GM23338 (cell line): ENCODE measurements around the gene EPS8. TPM values are rescaled to one million over a fixed set of nuclear protein-coding genes. Genes with fewer than 3 reads are reported as not detected.

Source experiments
- ATAC-seq: fragments of 200-7000 bp; cut with Tn5 transposase; 3 replicates; pipeline ENCODE4 v1.9.1; 2020
- DNase-seq: peaks from one replicate; pipeline ENCODE4 v3.0.0-alpha.2; 2015; ENCODE audit warnings: low spot score
- H2AFZ ChIP-seq: fragments of 200-600 bp; sonication (generic); 2 replicates; pipeline ENCODE4 v1.8.0; 2016; ENCODE audit warnings: antibody characterized with exemption, mild to moderate bottlenecking, moderate library complexity
- H3F3A ChIP-seq: fragments of 200-600 bp; sonication (generic); replicated peaks from 2 replicates; pipeline ENCODE4 v1.8.0; 2017; ENCODE audit warnings: antibody characterized with exemption, mixed run types, low read depth
- H3K27ac ChIP-seq: fragments of 200-600 bp; sonication (generic); 2 replicates; pipeline ENCODE4 v1.6.1; 2016; ENCODE audit warnings: low read depth
- H3K27me3 ChIP-seq: fragments of 200-600 bp; sonication (generic); 2 replicates; pipeline ENCODE4 v1.8.0; 2016; ENCODE audit warnings: mild to moderate bottlenecking, mixed run types, moderate library complexity; ENCODE audit not compliant: insufficient read depth
- H3K36me3 ChIP-seq: fragments of 200-600 bp; sonication (generic); 2 replicates; pipeline ENCODE4 v1.8.0; 2016; ENCODE audit warnings: mild to moderate bottlenecking; ENCODE audit not compliant: insufficient read depth
- H3K4me1 ChIP-seq: fragments of 200-600 bp; sonication (generic); 2 replicates; pipeline ENCODE4 v1.8.0; 2016; ENCODE audit warnings: mild to moderate bottlenecking, moderate library complexity; ENCODE audit not compliant: insufficient read depth
- H3K4me2 ChIP-seq: fragments of 200-600 bp; sonication (generic); 2 replicates; pipeline ENCODE4 v1.7.1; 2017; ENCODE audit warnings: mixed run types
- H3K4me3 ChIP-seq: fragments of 200-600 bp; sonication (generic); 2 replicates; pipeline ENCODE4 v1.6.1; 2016; ENCODE audit warnings: mixed run types
- H3K79me2 ChIP-seq: fragments of 200-600 bp; sonication (generic); replicated peaks from 2 replicates; pipeline ENCODE4 v1.8.0; 2017; ENCODE audit warnings: mild to moderate bottlenecking; ENCODE audit not compliant: insufficient read depth
- H3K9me2 ChIP-seq: fragments of 200-600 bp; sonication (generic); 2 replicates; pipeline ENCODE4 v1.8.0; 2017; ENCODE audit not compliant: insufficient read depth
- H4K20me1 ChIP-seq: fragments of 200-600 bp; sonication (generic); replicated peaks from 2 replicates; pipeline ENCODE4 v1.8.0; 2017; ENCODE audit warnings: mild to moderate bottlenecking; ENCODE audit not compliant: insufficient read depth
- H3K27ac Mint-ChIP-seq: 2 replicates; pipeline ENCODE4 v1.8.0; 2020; ENCODE audit warnings: inconsistent platforms, mild to moderate bottlenecking, moderate library complexity, mixed read lengths
- H3K27me3 Mint-ChIP-seq: 3 replicates; pipeline ENCODE4 v1.8.0; 2022; ENCODE audit warnings: low read depth, mild to moderate bottlenecking, moderate library complexity, mixed read lengths, inconsistent platforms; ENCODE audit not compliant: insufficient read depth, poor library complexity
- H3K36me3 Mint-ChIP-seq: 3 replicates; pipeline ENCODE4 v1.8.0; 2021; ENCODE audit warnings: low read depth, mild to moderate bottlenecking, inconsistent platforms, moderate library complexity, mixed read lengths
- H3K4me1 Mint-ChIP-seq: 3 replicates; pipeline ENCODE4 v1.8.0; 2020; ENCODE audit warnings: mild to moderate bottlenecking, inconsistent platforms, mixed read lengths
- H3K4me3 Mint-ChIP-seq: 3 replicates; pipeline ENCODE4 v1.8.0; 2021; ENCODE audit warnings: moderate library complexity, mild to moderate bottlenecking, inconsistent platforms, mixed read lengths
- H3K9me3 Mint-ChIP-seq: 3 replicates; pipeline ENCODE4 v1.8.0; 2020; ENCODE audit warnings: moderate library complexity, mild to moderate bottlenecking, inconsistent platforms, mixed read lengths
- CREB1 ChIP-seq: fragments of 250-450 bp; sonication (Bioruptor Pico); IDR thresholded peaks from 2 replicates; pipeline ENCODE4 v1.5.0; 2020; ENCODE audit warnings: low read depth, mild to moderate bottlenecking, moderate library complexity
- CTCF ChIP-seq, 2 experiments: fragments of 200-600 bp in 1 of 2; sonication (generic) in 1 of 2; conservative IDR thresholded peaks; 2 replicates each; pipeline versions ENCODE4 v1.5.1 to v1.6.1; 2016 to 2017; ENCODE audit warnings: antibody characterized with exemption in 2 of 2, low read depth in 2 of 2, mild to moderate bottlenecking in 2 of 2, moderate library complexity in 1 of 2
- EZH2 ChIP-seq: fragments of 200-600 bp; sonication (generic); IDR thresholded peaks from one replicate; pipeline ENCODE4 v1.8.0; 2017; ENCODE audit warnings: antibody characterized with exemption, mild to moderate bottlenecking, low read depth; ENCODE audit not compliant: unreplicated experiment
- EZH2phosphoT487 ChIP-seq: fragments of 200-600 bp; sonication (generic); IDR thresholded peaks from one replicate; pipeline ENCODE4 v1.8.1; 2018; ENCODE audit warnings: antibody characterized with exemption; ENCODE audit not compliant: unreplicated experiment
- NANOG ChIP-seq: IDR thresholded peaks from 2 replicates; pipeline ENCODE4 v1.6.1; 2016; ENCODE audit warnings: antibody characterized with exemption, borderline replicate concordance
- ZNF114 ChIP-seq: fragments of 250-450 bp; sonication (Bioruptor Pico); IDR thresholded peaks from 2 replicates; pipeline ENCODE4 v1.5.0; 2020; ENCODE audit warnings: mild to moderate bottlenecking, moderate library complexity
- polyA plus RNA-seq: library from polyadenylated mRNA; unstranded; fragments of >200 nt; fragmentation: Nextera tagmentation; extraction: Ambion mirVana; gene quantifications from 2 replicates; pipeline ENCODE4 v1.2.1, GENCODE V29; 2016
- total RNA-seq: library from RNA; depleted of rRNA; stranded (reverse); fragments of >200 nt; shearing (Covaris generic); gene quantifications from 2 replicates; pipeline ENCODE4 v1.2.3, GENCODE V29; 2014
- TF ChIP-seq, protein P1 (sequence below): fragments of 250-450 bp; sonication (Bioruptor Pico); IDR thresholded peaks from 2 replicates; pipeline ENCODE4 v1.5.0; 2020; ENCODE audit warnings: mild to moderate bottlenecking, moderate library complexity

EPS8 gene
- total and polyA plus RNA-seq, 2 experiments from 2014 or later: 3.5 to 5.4 TPM

DNA sequence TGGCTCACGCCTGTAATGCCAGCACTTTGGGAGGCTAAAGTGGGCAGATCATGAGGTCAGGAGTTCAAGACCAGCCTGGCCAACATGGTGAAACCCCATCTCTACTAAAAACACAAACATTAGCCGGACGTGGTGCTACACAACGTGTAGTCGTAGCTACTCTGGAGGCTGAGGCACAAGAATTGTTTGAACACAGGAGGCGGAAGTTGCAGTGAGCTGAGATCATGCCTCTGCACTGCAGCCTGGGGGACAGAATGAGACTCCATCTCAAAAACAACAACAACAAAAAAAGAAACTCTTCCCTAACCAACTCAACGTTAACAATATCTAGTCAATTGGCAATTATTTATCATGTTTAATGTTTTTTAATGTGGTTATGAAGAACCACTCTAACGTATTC lies 89.3 kb downstream of the EPS8 start:
- no peaks in the 10 kb centered on the region for H3K9me3 Mint-ChIP-seq
- Histone ChIP-seq H3K27ac (no peak overlapping the region), H3K9me2 (no peaks in the 10 kb centered on the region), H3K36me3 (no peaks in the 10 kb centered on the region), H3F3A (no peaks in the 10 kb centered on the region), H3K4me2 (no peak overlapping the region), H3K4me1 (peaks cover 7% of the 10 kb centered on the region; the same call in 1 of the 2 replicates), H3K4me3 (no peak overlapping the region), H4K20me1 (no peaks in the 10 kb centered on the region), H3K27me3 (no peaks in the 10 kb centered on the region), H2AFZ (no peak overlapping the region), H3K79me2 (no peaks in the 10 kb centered on the region)
- no peaks in the 10 kb centered on the region for H3K36me3 Mint-ChIP-seq
- peaks cover 5% of the 10 kb centered on the region; the same call in 2 of the 3 replicates for H3K4me1 Mint-ChIP-seq
- H3K4me3 Mint-ChIP-seq: no peak overlapping the region
- ATAC-seq (no peak), DNase-seq (no peak)
- H3K27me3 Mint-ChIP-seq: no peaks in the 10 kb centered on the region
- TF ChIP-seq ZNF114 (CRISPR knock-in tag) (no peak), NANOG (no peak), EZH2 (no peak), EZH2phosphoT487 (no peak), CREB1 (CRISPR knock-in tag) (no peak), CTCF (conservative IDR thresholded peaks at IDR 0.05; ENCODE audit: low read depth in 2 of 2) (no peak)
- TF ChIP-seq, protein P1, sequence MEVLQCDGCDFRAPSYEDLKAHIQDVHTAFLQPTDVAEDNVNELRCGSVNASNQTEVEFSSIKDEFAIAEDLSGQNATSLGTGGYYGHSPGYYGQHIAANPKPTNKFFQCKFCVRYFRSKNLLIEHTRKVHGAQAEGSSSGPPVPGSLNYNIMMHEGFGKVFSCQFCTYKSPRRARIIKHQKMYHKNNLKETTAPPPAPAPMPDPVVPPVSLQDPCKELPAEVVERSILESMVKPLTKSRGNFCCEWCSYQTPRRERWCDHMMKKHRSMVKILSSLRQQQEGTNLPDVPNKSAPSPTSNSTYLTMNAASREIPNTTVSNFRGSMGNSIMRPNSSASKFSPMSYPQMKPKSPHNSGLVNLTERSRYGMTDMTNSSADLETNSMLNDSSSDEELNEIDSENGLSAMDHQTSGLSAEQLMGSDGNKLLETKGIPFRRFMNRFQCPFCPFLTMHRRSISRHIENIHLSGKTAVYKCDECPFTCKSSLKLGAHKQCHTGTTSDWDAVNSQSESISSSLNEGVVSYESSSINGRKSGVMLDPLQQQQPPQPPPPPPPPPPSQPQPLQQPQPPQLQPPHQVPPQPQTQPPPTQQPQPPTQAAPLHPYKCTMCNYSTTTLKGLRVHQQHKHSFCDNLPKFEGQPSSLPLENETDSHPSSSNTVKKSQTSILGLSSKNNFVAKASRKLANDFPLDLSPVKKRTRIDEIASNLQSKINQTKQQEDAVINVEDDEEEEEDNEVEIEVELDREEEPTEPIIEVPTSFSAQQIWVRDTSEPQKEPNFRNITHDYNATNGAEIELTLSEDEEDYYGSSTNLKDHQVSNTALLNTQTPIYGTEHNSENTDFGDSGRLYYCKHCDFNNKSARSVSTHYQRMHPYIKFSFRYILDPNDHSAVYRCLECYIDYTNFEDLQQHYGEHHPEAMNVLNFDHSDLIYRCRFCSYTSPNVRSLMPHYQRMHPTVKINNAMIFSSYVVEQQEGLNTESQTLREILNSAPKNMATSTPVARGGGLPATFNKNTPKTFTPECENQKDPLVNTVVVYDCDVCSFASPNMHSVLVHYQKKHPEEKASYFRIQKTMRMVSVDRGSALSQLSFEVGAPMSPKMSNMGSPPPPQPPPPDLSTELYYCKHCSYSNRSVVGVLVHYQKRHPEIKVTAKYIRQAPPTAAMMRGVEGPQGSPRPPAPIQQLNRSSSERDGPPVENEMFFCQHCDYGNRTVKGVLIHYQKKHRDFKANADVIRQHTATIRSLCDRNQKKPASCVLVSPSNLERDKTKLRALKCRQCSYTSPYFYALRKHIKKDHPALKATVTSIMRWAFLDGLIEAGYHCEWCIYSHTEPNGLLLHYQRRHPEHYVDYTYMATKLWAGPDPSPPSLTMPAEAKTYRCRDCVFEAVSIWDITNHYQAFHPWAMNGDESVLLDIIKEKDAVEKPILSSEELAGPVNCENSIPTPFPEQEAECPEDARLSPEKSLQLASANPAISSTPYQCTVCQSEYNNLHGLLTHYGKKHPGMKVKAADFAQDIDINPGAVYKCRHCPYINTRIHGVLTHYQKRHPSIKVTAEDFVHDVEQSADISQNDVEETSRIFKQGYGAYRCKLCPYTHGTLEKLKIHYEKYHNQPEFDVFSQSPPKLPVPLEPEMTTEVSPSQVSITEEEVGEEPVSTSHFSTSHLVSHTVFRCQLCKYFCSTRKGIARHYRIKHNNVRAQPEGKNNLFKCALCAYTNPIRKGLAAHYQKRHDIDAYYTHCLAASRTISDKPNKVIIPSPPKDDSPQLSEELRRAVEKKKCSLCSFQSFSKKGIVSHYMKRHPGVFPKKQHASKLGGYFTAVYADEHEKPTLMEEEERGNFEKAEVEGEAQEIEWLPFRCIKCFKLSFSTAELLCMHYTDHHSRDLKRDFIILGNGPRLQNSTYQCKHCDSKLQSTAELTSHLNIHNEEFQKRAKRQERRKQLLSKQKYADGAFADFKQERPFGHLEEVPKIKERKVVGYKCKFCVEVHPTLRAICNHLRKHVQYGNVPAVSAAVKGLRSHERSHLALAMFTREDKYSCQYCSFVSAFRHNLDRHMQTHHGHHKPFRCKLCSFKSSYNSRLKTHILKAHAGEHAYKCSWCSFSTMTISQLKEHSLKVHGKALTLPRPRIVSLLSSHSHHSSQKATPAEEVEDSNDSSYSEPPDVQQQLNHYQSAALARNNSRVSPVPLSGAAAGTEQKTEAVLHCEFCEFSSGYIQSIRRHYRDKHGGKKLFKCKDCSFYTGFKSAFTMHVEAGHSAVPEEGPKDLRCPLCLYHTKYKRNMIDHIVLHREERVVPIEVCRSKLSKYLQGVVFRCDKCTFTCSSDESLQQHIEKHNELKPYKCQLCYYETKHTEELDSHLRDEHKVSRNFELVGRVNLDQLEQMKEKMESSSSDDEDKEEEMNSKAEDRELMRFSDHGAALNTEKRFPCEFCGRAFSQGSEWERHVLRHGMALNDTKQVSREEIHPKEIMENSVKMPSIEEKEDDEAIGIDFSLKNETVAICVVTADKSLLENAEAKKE: no peak
- peak overlapping the region; percentile 56 for H3K27ac Mint-ChIP-seq
